ENCODE results near the gene TMEM242.
A peak's percentile ranks its signal among the peaks of the same experiment; 100 is the strongest.

Gene TMEM242

DNA sequence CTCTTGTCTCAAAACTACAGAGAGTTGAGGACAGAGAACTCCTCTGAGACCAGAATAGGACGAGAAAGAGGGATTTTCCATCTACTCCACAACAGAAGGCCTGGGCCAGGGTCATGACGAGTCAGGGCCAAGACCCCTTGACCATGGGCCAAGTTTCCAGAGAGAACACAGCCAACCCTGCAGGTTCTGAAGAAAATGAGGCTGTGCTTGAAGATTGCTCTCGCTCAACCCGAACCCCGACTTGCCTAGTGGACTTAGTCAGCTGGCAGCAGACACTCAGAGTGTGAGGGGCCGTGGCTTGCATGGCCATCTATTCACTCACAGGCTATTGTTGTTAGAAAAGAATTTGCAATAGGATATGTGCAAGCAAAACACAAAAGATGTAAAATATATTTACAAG lies 54.5 kb downstream of the TMEM242 start:
- DNase-seq = no peak

DNA sequence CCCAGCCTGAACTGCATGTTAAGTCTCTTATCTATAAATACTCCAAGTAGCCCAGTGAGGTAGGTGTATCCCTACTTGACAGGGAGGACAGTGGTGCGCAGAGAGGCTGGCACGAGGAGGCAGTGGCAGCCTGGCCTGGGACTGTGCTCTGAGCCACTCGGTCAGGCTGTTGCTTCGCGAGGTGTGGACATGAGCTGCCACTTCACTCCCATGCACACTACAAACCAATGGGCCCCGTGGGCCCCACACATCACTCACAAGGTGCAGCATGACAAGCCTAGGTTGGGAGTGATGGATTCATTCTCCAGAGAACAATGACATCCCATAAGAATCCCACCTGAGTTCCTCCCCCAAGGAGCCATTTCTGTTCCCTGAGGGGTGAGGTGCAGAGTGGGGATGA lies 54.9 kb downstream of the TMEM242 start:
- DNase-seq = no peak

DNA sequence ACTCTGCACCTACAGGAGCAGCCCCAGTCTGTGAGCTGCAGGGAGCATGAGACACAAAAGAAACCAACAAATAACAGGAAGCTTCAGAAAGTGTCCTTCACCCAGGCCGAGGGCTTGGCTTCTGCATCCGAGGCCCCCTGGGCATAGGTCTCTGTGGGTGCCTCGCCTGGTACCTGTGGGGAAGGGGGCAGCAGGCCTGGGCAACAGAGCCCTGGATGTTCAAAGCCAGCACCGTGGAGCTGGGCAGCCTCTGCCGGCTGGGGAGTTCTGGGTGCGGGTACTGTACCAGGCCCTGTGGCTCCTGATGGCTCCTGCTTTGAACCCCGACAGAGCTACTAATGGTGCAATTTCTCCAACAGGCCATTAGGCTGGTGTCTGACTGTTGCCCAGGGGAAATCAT lies 55.7 kb downstream of the TMEM242 start:
- no peak for DNase-seq

DNA sequence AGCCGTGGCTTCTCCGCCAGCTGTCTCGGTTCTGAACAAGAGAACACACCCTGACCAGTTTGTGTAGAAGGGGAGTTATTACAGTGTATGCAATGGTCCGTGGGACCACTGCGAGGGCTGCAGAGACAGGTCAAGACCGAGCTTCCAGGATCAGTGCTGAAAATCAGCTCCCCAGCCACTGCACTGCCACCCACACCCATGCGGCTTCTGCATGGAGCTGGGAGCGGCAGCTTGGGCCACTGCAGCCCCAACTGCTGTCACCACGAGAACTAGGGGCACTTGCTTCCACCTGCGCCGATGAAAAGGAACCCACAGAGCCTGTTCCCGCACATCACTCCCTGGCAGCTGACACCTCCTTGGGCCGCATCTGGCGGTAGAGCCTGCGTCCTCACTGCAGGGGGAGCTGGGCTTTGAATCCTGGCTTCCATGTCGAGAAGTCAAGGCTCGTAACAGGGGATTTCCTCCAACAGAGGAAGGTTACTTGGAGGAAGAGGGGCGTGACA lies 56.2 kb downstream of the TMEM242 start:
- peak; percentile 26 for DNase-seq

DNA sequence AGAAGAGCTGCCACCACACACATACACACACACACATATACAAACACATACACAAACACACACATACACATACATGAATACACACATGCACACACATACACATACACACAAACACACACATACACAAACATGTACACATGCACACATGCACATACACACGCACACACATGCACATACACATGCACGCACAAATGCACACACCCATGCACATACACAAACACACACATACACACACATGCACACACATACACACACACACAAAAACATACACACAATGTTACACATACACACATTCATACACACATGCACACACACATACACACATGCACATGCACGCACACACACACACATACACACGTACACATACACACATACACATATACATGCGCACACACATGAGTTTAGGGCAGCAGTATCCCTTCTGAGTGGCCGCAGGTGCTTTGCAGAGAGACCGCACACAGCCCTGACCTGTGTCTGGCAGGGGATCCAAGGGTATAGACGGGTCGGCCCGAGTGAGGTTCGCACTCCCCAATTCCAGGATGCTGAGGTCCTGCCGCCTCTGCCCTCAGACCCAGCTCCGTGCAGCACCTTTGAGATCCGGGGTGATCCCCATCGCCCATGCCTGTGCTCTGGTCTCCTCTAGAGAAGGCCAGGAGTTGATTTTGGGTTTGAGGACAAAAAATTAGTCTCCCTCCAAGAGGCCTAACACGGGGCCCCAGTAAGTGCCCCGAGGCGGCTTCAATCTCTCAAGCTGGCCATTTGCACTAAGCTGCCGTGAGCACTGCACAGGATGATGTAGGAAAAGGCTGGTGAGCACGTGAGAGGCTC lies 56.8 kb downstream of the TMEM242 start:
- DNase-seq = no peak

DNA sequence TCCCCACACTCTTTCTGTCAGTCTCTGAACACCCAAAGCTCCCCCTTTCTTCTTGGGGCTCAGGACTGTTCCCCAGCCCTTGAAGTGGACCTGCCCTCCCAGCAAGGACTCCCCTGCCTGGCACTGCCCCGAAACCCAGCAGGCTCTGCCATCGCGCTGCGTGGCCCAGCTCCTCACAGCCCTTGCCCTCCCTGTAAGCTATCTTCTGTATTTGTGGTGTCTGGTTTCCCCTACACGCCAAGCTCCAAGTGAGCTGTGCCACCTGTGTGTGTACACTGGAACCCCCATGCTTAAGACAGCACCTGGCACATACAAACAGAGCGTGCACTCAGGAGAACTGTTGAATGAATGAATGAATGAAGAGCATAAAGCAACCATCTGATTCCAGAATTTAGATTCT lies 57.7 kb downstream of the TMEM242 start:
- peak; percentile 84 for DNase-seq

DNA sequence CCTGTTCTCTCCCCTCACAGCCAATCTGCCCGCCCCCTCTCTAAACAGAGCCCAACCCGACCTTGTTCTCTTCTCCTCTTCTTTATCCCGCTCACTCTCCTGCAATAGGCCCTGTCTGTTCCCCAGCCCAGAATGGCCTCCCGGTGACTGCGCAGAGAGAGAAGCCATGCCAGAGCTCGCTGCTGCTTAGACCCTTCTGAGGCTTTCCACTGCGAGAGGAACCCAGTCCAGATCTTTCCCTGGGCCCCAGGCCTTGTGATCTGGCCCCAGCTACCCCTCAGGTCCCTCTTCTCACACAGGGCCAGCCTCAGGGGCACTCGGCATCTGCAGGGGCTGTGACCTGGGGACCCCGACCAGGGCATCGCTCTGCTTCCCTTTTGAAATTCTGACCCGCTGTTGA lies 58.1 kb downstream of the TMEM242 start:
- peak; percentile 52 for DNase-seq

DNA sequence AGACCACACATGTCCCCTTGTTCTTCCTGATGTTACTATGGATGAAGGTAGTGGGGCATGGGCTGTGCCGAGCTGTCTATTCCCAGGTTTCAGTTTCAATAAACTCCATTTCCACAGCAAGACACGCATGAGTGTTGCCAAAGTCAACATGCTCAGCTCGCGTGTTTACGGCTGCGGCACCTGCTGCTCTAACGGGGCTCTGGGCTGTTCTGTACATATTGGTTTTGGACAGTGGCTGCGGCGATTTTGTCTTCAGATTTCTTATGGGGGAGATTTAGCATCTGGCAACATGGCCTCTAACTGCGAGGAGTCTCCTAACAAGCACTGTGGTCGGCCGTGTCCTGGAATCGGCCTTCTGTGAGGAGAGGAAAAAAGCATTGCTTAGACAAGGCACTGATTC lies 58.6 kb downstream of the TMEM242 start:
- peak; percentile 87 for DNase-seq

DNA sequence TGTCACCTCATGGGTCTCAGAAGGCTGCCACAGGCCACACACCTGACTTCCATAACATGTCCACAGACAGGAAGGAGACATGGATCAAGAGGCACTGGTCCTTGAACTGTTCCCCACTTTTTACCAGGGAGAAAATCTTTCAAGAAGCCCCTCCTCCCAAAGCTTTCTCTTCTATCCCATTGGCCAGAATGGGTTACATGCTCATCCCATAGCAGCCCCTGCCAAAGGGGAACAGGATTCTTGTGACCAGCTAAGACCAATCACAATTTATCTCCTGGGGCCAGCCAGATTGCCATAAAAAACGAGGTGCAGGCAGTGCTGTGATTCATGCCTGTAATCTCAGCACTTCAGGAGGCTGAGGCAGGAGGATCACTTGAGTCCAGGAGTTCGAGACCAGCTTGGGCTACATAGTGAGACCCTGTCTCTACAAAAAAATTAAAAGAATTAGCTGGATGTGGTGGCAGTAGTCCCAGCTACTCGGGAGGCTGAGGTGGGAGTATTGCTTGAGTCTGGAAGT lies 59.4 kb downstream of the TMEM242 start:
- DNase-seq = no peak

DNA sequence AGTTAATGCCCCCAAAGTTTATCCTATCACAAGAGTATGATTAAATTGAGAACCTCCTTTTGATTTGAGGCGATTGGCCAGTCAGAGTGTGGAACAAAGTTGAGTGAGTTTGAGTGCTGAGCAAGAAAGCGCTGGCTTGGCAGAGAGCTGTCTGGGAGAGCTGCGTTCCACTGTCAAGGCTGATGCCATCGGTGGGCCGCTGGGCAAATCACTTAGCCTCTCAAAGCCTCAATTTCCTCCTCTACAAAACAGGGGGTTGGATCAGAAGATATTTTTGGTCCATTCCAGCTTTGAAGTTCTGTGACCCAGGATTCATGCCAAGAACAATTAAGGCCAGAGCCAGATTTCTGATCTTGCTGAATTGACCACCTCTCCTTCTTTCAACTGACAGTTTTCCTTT lies 60.2 kb downstream of the TMEM242 start:
- no peak for DNase-seq

DNA sequence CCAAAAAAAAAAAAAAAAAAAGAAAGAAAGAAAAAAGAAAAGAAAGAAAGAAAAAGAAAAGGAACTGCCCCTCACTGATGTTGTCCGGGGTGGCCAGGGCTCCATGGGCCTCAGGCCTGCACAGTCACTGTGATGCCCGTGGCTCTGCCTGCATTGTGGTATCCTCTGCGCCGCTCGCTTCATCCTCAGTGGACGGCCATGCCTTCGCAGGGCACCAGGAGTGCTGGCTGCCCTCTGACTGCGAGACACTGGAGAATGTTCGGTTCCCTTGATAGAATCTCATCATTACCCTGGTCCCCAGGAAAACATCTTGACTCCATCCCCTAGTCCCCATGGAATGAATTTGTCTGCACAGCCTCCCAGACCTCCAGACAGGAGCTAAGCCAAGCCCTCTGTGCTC lies 61.7 kb downstream of the TMEM242 start:
- DNase-seq = no peak

DNA sequence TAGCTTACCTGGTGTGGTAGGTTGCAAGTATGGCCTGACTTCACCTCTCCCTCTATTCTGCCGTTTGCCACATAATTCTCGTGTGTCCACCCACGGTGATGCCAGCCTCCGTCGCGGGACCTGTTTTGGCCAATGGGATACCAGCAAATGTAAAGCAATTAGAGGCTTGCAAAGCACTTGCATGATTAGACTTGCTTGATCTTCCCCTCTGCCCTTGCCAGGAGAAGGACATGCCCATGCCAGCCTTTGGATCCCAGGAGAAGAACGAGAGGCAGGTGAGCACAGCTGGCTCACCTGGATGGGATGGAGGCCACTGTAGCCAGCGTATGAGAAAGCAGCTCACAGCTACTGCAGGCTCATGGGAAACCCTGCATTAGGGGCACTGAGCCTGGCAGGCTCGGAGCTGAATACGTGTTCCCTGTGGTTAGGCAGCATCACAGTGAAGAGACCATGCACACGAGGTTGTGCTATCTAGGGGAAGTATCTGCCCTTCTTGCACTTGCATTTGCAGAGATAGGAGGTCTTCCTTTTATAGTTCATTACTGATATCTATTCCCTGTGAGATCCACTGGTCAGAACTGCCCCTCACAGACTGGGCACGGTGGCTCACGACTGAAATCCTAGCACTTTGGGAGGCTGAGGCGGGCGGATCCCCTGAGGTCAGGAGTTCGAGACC lies 62.4 kb downstream of the TMEM242 start:
- no peak for DNase-seq

DNA sequence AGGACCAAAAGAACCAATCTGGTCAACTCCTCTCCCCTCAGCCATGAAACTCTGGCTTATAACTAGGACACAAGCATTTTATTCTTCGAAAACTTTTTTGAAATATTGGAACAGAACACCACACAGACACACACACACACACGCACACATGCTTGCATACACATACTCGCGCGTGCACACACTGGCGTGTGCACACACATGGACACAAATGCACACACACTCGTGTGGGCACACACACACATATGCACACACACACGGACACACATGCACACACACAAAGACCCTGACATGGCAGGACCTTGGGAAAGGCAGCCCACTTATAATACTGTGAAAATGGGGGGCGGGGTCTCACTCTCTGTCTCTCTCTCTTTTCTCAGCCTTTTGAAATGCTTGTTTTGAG lies 63.9 kb downstream of the TMEM242 start:
- no peak for DNase-seq

DNA sequence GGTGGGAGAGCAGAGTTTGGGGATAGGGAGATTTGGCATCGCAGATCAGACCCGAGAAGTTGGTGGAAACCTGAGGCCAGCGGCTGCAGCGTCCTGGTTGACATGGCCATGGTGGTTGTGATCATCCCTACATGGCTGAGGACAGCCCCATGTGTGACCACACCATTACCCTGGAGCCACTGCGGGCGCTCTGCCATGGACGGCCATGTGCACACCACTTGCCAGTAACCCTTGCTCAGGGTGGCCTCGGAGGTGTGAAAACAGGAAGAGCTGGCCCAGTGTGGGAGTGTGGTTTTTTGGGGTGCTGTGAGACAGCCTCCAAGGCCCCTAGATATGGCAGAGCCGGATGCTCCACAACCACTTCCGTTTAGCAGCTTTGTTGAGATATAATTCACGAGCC lies 64.4 kb downstream of the TMEM242 start:
- DNase-seq = no peak

DNA sequence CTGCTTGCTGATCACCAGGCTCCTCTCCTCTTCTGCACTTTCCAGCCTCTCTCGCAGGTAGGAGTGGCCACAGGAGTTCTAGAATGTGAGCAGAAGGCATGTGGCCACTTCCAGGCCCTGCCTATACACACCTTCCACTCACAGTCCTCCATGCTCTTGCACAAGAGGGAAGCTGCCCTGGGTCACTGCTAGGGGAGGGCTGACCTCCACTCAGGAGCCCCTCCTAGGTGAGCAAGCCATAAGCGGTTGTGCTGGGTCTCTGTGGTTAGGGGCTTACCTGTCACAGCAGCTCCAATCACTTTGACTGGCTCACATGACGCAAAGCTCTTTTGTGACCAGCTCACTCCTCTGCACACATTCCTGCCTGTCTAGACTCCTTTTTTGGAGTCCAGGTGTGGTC lies 68.2 kb downstream of the TMEM242 start:
- no peak for DNase-seq

DNA sequence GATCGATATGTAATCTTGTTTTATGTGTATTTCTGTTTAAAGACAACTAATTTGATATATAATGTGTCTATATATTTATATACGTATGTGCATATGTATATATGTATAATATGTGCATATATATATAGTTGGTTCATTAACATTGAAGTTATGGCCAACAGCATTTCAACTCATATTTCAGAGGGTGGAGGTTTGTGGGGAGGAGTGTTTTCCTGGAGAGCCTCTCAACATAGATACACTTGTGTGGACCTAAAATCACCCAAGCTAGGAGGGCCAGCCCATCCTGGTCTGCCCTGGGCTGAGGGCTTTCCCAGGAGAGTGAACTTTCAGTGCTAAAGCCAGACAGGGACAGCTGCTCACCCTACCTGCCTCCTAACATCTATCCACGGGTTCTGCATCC lies 68.8 kb downstream of the TMEM242 start:
- DNase-seq = no peak

DNA sequence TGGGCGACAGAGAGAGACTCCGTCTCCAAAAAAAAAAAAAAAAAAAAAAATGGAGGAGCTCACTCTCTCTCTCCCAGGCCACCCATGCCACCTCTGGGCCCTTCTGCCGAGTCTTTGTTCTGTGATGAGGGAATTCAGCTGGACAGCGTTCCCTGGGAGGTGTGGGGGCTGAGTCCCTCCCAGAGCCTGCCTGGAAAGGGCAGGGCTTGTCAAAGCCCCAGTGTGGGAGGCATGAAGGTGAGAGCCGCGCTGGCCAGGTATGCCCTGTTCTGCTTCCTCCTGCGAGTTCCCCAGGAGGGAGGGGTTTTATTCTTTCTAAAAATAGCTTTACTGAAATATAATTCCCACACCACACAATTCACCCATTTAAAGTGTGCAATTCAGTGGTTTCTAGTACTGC lies 69.6 kb downstream of the TMEM242 start:
- no peak for DNase-seq

DNA sequence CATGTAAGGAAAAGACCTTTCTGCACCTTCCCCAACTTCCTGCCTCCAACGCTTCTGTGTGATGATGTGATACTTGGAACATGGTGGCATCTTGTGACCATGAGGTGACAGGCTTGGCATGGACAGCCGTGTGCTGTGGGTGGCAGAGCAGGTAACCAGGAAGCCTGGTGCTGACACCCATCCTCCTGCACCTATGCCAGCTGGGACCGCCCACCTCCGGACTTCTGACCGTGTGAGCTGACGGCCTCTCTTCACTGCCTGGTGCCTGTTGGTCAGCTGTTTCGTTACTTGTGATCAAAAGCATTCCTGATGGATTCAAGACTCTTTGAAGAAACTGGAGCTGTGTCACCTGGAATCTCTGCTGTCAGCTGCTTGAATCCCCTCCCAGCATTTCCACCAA lies 70.3 kb downstream of the TMEM242 start:
- no peak for DNase-seq

DNA sequence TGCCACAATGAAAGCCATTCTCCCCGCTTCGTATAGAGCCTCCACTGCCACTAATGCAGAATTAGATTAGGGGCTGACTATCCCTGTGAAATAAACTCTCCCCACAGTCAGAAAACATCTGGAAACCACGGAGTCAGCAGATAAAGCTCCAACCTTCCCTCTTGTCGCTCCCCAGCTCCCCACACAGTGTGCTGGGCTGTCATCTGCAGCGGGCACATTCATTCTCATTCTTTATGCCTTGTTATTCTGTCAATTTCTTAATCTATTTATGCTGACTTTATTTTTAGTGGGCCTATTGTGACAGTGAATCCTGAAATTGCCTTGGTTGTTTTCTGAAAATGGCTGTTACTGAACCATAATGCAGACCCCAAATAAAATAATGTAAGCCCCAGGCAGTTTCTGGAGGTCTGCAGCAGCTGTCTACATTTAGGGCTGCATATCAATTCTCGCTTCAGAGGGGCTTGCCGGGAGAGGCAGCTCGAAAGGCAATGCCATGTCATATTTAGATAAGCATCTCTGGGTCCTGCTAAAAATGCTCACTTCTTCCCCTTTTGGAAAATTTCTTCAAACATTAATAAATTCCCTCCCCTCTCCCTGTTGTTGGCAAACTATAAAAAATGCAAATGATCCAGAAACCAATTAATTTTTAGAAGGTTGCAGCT lies 71.6 kb downstream of the TMEM242 start:
- DNase-seq = no peak

DNA sequence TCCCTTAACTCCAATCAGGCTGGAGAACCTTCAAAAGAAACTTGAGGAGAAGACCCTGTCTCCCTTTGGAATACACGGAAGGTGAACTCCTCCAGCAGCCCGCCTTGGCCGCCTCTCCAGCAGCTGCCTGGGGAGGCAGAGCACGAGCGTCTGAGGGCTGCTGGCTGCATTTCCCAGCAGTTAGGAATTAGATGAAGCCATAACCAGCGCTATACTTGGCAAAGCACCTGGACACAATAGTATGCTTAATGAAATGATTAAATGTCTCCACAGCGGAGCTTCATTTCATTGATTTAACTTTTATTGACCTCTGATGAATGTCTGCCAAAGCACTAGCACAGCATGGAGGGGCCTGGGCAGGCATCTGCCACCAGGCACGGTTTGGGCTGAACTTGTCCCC lies 73.5 kb downstream of the TMEM242 start:
- DNase-seq = no peak

DNA sequence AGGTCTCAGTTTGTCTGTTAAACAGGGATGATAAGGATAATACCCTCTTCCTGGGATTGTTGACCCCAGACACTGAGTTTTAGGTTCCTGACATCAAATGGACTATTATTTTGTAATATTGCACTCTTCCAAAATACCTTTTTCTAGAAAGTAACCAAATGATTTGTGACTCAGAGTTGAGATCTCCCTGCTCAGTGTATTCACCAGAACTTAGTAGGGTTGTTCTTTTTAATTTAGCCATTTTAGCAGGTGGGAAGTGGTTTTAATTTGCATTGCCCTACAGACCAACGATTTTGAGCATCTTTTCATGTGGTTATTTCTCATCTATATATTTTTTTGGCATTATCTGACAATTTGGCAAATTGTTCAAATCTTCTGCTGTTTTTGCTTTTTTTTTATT lies 75.1 kb downstream of the TMEM242 start:
- no peak for DNase-seq

DNA sequence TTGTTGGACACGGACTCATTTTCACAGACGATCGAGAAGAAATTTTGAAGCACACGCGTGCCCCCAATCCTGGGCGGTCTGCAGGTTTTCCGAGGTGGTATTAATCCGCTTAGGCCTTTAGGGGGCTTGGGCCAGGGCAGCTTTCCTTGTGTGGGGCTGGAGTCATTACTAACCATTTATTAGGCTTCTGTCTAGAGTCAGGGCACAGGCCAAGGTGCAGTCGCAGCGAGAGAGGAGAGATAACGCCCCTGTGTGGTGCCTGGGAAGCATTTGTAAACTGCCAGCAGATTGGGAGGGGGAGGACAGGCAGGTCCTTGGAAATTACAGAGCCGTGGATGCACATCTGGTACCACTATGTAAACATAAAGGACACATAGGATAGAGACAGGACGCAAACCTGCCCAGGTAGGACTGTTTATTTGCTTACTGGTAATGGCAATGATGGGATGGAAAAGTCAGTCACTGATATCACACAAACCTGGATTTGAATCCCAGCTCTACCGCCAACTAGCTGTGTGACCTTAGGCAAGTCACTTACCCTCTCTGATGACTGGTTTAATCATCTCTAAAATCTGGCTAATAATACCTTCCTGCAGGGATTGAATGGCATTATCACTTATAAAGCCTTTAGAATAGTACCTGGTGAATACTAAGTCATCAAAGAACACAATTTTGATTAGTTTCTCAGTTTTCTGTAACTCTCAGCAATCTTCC lies 76.4 kb downstream of the TMEM242 start:
- peak; percentile 76 for DNase-seq

DNA sequence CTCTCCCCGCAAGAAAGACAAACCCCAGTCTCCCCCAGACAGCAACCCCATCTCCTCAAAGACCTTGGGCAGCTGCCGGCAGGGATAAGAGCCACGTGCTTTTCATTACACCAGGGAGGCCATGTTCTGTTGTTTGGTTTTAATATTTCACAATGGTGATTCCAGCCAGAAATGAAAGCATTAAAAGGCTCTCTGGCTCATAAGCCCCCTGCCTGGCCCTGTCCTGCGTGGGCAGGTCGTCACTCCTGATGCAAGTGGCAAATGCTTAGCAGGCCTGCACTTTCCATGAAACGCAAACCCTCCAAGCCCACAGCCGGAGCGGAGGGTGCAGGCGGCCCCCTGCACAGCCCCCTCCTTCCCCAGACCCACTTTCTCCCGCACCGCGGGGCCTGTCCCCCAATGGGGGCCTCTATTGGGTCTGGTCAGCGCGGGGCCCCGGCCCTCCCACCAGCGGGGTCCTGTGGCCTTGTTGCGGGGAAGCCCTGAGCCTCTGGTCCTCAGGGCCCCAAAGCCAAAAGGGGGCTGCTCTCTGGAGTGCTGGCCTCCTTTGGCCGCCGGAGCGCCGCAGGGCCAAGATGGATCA lies 77.2 kb downstream of the TMEM242 start:
- DNase-seq = no peak
